ENCODE results near the gene LKAAEAR1. TPM values are rescaled to one million over a fixed set of nuclear protein-coding genes. Genes with fewer than 3 reads are reported as not detected.
"Not testable (repeated sequence)": the region's sequence is repeated elsewhere in the genome, so short reads cannot be mapped to it uniquely, and the experiment has no call there.

Gene LKAAEAR1
- total RNA-seq, 1 donor from 2014 or later, result not detected

DNA sequence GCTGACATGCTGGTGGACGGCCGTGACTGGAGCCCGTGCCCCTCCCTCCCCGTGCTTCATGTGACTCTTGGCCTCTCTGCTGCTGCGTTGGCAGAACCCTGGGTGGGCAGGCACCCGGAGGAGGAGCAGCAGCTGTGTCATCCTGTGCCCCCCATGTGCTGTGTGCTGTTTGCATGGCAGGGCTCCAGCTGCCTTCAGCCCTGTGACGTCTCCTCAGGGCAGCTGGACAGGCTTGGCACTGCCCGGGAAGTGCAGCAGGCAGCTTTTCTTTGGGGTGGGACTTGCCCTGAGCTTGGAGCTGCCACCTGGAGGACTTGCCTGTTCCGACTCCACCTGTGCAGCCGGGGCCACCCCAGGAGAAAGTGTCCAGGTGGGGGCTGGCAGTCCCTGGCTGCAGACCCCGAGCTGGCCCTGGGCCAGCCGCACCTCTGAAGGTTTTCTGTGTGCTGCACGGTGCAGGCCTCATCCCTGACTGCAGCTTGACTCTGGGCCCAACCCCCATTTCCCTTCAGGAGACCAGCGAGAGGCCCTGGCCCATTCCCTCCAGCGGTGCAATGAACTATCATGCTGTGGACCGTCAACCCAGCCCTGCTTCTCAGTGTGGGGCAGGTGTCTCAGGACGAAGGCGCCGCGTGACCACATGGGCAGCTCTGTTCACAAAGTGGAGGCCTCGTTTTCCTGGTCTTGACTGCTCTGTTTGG lies 15.0 kb upstream of the LKAAEAR1 start:
- no peak for DNase-seq (ENCODE audit: low read depth)

DNA sequence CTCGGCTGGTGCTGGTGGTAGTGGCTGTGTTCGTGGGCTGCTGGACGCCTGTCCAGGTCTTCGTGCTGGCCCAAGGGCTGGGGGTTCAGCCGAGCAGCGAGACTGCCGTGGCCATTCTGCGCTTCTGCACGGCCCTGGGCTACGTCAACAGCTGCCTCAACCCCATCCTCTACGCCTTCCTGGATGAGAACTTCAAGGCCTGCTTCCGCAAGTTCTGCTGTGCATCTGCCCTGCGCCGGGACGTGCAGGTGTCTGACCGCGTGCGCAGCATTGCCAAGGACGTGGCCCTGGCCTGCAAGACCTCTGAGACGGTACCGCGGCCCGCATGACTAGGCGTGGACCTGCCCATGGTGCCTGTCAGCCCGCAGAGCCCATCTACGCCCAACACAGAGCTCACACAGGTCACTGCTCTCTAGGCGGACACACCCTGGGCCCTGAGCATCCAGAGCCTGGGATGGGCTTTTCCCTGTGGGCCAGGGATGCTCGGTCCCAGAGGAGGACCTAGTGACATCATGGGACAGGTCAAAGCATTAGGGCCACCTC lies 14.3 kb upstream of the LKAAEAR1 start:
- no peak for DNase-seq (ENCODE audit: low read depth)

DNA sequence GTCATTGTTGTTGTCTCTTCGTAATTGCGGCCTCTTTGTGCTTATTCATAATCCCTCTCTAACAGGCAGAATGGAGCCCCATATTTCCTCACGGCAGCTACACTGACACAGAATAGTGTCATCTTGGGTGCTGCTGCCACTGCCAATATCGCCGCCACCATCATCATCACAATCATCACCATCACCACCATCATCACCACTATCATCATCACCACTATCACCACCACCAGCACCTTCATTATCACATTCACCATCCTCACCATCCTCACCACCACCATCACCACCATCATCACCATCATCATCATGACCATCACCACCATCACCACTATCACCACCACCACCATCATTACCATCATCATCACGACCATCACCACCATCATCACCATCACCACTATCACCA lies 12.3 kb upstream of the LKAAEAR1 start:
- DNase-seq (ENCODE audit: low read depth), result no peak

DNA sequence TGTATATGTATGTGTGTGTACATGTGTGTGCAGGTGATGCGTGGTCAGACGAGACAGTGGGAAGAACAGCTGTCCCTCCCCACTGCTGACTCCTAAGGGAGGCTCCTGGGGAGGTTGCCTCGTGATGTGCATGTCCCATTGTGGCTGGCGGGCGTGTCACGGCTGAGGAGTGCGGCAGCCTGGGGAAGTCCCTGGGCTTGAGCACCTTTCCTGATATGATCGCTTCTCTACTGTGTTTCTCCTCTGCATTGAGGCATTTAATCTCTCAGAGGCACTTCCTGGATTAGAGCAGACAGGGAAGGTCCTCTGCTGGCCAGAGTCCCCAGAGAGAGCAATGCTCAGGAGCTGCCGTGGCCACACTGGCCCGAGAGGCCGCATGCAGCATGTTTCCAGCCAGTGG lies 11.7 kb upstream of the LKAAEAR1 start:
- no peak for DNase-seq (ENCODE audit: low read depth)

DNA sequence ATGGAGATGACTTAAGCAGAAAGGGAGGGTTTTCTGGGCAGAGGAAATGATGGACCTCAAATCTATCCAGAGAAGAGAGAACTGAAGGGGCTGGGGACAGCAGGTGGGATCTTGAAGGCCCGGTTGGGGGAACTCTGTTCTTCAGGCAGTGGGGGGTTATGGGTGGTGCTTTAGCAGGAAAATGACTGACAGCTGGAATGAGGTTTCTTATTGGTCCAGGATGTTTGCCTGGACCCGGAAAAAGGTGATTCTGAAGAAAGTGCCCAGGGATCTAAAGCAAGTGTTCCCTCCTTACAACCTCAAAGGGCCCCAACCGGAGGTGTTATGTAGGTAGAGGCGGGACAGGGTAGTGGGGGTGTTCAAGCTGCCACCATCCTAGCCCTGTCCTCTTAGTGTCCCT lies 11.3 kb upstream of the LKAAEAR1 start:
- no peak for DNase-seq (ENCODE audit: low read depth)

DNA sequence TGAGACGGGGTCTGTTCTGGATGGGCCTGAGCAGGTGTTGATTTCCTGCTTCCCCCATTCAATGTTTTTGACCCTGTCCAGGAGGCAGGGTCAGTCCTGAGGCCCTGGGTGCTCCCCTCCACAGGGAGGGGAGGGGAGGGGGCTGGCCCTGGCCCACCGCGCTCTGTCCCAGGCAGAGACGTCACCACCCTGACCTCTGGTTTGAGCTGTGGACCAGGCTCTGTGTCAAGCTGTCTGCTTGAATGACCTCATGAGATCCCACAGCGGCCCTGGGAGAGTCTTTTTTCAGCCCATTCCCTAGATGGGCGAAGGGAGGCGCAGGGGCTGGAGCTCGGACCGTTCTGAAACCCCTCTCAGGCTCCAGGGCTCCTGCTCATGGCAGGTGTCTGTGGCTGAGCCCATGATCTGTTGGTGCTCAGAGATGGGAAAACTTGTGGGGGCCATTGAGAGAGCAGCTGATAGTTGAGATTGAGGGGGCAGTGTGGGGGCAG lies 8.9 kb upstream of the LKAAEAR1 start:
- no peak for DNase-seq (ENCODE audit: low read depth)

DNA sequence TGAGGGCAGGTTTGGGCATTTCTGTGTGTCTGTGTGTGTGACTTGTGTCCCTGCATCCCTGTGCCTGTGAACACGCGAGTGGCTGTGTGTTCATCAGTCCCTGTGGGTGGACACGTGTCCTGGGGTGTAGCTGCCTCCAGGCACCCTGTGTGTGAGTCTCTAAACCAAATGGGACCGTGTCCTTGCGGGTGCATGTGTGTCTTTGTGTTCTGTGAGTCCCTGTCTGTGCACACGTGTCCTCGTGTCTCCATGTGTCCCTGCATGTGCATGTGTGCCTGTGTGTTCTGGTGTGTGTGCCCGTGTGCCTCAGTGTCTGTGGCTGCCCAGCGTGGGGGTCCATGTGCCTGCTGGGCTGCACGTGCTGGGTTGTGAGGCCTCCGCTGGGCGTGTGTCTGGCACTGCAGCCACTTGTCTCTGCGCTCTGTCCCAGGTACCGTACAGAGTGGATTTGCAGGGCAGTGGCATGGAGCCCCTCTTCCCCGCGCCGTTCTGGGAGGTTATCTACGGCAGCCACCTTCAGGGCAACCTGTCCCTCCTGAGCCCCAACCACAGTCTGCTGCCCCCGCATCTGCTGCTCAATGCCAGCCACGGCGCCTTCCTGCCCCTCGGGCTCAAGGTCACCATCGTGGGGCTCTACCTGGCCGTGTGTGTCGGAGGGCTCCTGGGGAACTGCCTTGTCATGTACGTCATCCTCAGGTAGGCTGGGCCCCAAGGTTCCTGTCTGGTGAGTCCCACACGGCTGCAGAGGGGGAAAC lies 8.2 kb upstream of the LKAAEAR1 start:
- no peak for DNase-seq (ENCODE audit: low read depth)

DNA sequence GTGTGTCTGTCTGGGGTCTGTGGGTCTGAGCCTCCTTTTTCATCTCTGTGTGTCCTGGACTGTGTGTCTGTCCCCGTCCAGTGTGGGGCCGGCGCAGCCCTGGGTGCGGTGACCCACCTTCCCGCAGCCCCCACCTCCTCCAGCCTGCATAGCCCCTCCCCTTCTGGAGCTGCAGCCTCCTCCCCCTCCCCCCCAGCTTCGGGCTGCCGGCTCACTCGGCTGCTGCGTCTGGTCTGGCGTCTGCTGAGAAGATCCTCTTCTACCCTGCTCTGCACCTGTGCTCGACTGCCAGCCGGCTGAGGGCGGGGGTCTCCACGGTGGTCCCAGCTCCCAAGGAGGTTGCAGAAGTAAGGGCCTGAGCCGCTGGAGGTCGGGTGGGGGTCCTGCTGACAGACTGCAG lies 7.6 kb upstream of the LKAAEAR1 start:
- DNase-seq (ENCODE audit: low read depth), result no peak

DNA sequence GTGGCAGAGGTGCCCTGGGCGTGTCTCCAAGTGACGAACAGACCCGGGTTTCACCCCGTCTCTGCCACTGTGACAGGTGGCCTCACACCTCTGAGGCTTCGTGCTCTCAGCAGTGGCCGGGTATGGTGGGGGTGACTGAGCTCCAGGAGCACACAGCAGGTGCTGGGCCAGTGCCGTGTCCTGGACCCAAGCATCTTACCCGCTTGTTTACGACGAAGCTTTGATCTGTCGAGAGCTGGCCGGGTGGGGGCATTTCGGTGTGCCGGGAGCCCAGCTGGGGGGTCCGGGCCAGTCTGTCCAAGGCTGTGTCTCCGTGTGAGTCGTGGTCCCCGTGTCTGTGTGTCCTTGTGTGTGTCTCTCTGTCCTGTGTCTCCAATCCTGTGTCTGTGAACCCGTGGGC lies 7.1 kb upstream of the LKAAEAR1 start:
- no peak for DNase-seq (ENCODE audit: low read depth)

DNA sequence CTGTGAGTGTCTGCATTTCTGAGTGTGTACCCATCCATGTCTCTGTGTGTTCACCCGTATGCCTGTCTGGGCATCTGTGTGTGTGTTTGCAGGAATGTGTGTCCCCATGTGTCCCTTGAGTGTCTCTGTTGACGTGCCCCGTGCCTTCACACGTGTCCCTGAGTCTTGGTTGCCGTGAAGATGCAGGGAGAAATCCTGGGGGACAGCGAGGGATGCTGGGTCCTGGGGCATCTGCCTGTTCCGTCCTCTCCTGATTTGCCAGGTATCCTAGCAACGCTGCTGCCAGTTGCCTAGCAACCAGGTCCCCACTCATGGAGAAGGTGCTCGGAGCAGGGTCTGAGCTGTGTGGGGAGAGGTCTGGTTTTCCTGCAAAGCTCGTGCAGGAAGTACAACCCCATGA lies 6.0 kb upstream of the LKAAEAR1 start:
- DNase-seq (ENCODE audit: low read depth), result no peak

DNA sequence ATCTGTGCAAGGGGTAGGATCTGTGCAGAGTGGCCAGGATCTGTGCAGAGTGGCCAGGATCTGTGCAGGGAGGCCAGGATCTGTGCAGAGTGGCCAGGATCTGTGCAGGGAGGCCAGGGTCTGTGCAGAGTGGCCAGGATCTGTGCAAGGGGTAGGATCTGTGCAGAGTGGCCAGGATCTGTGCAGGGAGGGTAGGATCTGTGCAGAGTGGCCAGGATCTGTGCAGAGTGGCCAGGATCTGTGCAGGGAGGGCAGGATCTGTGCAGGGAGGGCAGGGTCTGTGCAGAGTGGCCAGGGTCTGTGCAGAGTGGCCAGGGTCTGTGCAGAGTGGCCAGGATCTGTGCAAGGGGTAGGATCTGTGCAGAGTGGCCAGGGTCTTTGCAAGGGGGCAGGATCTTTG lies 4.4 kb upstream of the LKAAEAR1 start:
- not testable (repeated sequence) for DNase-seq (ENCODE audit: low read depth)

DNA sequence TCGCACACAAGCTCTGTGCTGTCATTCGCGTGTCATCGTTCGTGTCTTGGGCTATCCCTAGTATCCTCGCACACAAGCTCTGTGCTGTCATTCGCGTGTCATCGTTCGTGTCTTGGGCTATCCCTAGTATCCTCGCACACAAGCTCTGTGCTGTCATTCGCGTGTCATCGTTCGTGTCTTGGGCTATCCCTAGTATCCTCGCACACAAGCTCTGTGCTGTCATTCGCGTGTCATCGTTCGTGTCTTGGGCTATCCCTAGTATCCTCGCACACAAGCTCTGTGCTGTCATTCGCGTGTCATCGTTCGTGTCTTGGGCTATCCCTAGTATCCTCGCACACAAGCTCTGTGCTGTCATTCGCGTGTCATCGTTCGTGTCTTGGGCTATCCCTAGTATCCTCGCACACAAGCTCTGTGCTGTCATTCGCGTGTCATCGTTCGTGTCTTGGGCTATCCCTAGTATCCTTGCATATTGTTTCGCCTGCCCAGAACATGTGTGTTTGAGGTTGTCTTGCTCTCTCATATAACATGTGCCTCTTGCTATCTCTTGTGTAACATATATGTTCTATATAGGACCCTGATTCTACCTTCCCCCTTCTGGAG lies 3.1 kb upstream of the LKAAEAR1 start:
- DNase-seq (ENCODE audit: low read depth), result not testable (repeated sequence)

DNA sequence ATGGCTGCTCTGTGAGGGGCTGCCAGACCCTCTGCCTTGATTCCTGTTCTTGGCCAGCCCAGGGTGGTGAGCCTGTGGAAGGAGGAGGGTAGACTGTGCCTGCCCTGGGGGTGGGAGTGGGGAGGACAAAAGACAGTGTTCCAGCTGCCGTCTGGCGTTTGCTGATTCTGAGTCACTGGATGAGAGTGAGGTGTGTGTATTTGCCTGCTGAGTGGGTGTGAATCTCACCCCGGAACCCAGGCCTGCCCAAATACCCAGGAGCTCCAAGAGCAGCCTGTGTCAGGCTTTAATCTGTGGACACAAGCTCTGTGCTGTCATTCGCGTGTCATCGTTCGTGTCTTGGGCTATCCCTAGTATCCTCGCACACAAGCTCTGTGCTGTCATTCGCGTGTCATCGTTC lies 2.6 kb upstream of the LKAAEAR1 start:
- no peak for DNase-seq (ENCODE audit: low read depth)

DNA sequence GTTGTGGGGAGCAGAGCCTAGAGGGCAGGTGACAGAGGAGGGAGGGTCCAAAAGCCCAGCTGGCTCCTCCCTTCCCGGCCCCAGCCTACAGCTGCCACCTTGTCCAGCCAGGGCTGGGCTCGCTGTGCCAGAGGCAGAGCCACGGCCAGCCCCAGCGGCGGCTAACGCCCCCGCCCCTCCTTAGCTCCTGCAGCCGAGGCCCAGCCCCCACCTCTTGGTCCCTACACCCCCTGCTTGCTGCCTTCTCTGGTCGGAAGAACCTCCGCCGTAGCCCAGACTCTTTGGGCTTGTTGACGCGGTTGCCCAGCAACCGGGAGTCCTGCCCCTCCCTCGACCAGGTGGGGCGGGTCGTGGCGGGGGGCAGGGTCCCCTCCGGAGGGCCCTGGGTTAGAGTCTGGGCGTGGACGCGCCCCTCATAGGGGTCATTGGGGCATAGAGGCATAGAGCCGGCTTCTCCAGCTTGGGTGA lies 521 bp upstream of the LKAAEAR1 start:
- DNase-seq (ENCODE audit: low read depth), result no peak

DNA sequence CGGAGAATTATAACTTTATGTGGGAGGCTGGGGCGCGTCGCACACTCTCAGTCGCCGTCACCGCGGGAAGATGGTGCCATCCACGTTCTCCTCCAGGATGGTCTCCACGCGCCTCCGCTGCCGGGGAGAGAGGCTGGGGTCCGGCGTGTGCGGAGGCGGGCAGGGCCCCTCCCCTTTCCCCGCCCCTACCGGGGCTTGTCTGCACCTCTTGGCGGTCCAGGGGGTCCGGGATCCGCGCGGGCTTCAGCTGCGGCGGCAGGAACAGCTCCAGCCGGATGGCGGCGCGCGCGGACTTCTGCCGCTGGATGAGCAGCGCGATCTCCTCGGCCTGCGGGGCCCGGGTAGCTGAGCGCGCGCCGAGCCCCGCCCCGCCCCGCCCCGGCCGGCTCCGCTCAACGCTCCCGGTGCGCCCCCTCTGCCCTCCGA lies 807 bp downstream of the LKAAEAR1 start:
- peak; percentile 9 for DNase-seq (ENCODE audit: low read depth)

DNA sequence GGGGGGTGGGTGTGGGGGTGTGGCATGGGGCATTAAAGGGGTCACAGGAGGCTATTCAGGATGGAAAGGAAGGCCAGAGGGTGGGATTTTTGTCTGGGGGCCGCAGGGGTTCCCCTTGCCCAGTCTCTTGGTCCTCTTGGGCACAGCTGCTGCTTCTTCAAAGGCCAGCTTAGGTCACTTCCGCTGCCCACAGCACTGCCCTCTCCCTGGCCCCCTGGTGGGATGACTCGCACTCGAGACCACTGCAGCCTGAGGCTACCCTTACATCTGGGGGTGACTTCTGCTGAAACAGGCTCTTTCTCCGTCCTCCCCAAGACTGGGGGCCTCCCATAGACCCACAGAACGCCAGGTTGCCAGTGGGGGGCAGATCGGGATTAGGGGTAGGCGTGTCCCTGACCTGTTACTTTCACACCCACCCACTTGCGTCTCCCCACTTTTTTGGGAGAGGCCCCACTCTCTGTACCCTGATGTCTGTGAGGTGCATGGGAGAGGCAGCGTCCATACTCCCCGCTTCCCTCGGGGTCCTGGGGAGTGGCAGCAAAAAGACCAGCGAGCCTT lies 1.3 kb downstream of the LKAAEAR1 start:
- no peak for DNase-seq (ENCODE audit: low read depth)

DNA sequence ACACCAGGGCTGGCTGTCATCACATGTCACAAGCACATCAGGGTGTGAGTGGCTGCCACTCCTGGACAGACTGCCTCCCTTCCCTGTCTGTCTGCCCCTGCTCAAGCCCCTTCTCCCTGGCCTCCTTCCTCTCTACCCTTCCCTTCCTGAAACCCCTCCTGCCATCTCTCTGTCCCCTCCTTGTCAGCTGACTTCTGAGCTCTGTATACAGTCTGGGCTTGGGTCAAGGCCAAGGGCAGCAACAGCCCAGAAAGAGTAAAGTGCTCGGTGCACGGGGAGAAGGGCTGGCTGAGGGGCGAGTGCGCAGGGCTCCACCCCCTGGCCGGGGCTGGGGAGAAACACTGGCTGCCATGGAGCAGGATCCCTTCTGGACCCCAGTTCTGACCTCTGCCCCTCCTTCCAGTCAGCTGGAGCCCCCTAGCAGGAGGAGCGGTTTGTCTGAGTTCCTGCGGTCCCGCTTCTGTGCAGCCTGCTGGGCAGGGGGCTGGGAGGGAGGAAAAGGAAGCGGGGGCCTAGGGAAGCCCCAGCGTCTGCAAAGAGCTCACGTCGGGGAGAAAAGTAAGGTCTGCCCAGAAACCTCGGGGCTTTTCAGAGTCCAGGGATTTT lies 2.0 kb downstream of the LKAAEAR1 start:
- no peak for DNase-seq (ENCODE audit: low read depth)

DNA sequence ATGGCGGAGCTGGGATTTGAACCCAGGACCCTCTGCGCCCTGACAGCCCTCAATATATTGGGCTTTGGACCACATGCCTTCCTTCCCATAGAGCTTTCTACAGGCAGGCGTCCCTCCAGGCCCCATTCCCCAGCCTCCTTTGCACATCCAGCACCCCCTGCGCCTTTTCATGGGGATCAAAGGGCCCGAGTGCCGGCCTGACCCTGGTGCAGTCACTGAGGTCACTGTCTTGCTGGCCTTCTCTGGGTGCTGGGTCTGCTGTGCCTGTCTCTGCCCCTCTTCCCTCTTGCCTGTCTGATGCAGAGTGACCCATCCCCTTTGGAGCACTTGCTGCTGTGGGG lies 2.6 kb downstream of the LKAAEAR1 start:
- DNase-seq (ENCODE audit: low read depth), result no peak

DNA sequence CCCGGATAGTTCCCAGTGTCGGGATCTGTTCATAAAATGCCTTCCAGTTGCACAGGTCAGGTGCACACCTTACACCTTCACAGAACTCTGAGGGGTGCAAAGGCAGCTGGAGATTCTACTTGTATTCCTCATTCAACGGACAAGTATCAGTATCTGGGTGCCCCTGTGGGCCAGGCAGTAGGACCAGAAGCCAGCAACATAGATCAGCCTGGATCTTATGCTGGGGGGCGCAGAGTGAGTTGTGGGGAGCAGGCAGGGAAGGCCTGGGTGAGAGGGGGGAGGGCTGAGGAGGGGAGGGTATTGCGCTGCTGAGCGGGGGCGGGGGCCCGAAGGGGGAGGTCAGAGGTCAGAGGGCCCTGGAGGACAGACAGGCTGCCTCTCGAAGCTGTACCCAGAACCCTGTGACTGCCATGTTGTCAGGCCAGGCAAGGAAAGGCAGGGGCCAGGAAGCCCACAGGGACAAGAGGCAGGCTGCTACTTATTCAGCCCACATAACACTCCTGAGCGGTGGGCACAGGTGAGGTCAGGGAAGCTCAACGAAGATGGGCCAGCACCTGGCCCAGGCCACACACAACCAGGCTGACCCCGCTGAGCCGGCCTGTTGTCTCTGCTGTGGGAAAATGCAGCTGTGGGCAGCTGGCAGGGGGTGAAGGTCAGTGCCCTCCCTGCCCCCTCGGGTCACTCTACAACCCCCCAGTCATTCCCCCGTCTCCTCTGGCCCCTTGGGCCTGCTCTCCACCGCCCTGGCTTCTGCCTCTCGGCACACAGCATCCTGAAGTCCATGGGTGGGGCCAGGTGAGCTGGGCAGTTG lies 3.2 kb downstream of the LKAAEAR1 start:
- no peak for DNase-seq (ENCODE audit: low read depth)

DNA sequence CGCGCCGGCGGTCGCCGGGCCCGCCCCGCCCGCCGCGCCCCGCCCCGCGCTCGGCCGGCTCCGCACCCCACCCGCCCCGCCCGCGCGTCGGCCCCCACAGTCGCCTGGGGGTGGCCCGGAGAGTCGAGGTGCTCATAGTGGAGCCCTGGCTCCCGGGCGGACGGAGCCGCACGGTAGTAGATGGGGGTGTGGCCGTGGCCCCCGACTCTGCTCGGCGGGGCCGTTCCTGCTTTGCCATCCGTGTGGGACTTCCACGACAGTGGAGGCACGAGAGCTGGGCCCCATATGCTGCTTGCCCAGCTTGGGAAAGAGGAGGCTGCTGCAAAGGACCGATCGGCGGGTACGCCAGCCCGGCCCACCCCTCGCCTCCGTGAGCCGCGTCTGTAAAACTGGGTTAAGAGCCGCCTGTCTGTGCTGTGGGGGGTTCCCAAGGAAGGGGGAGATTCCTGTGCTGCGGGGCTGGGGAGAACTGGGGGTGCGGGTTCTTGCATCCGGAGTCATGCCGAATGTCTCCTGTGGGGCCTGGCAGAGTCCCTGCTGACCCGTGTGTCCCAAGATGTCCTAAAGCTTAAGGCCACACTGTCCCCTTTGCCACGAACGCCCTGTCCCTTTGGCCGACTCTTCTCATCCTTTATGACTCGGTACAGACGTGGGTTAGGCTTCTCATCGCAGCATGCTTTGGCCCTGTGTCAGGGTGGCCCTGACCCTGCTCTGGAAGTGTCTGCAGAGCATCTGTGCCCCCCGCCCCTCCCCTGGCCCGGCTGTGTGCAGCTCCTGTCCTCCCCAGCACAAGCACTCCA lies 4.0 kb downstream of the LKAAEAR1 start, which contains the start of gene OPRL1:
TSS of gene OPRL1 (plus strand) at position 70 of the 800 bp plus-strand sequence. CDS start 12,639 bp downstream, outside the sequence.
- DNase-seq (ENCODE audit: low read depth), result no peak
